NCI-H2227 treated with DMSO at 0.1 percent for 48 hours (cell line): ENCODE data around the gene ARHGEF18.

ENCODE experiments used
- DNase-seq: peaks from one replicate; lab custom pipeline; 2025; lab: John Stamatoyannopoulos, UW

Gene ARHGEF18

GRCh38 chr19:7385062-7385461 is 36.3 kb downstream of the ARHGEF18 start:
- no peak for DNase-seq

DNA sequence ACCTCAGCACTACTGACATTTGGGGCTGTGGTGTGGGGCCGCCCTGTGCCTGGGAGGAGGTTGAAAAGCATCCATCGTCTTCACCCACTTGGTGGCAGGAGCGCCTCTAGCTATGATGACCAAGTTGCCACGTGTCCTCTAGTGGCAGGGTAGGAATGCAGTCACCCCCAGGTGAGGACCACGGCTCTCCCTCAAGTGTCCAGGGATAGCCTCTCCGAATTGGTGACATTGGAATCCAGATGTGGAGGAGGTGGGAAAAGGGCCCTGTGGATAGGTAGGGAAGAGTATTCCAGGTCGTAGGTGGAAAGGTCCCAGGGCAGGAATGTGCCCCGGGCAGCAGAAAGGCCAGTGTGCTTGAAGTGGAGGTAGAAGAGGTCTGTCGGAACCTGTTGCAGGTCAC is 37.6 kb downstream of the ARHGEF18 start:
- no peak for DNase-seq

GRCh38 chr19:7386769-7387168 is 38.0 kb downstream of the ARHGEF18 start:
- DNase-seq: no peak

- DNase-seq: no peak
Measured at GRCh38 chr19:7391218-7391670, 42.5 kb downstream of the ARHGEF18 start.

DNA sequence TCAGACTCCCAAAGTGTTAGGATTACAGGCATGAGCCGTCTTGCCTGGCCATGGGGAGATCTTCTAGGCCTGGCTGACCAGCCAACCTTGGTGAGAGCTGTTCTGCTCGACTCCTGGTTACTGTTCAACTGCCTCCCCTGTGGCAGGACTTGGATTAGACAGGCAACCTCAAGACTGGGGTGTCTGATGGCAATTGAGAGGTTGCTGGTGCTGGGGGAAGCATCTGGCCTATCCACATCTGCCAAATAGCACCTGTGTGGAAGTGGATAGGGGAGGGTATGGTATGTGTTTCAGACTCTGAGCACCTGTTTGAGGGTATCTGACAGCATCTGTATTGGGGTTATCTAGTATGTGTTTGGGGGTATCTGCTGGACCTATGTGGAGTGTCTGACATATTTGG is 44.7 kb downstream of the ARHGEF18 start:
- no peak for DNase-seq

GRCh38 chr19:7393939-7394730 is 45.4 kb downstream of the ARHGEF18 start:
- DNase-seq: no peak

GRCh38 chr19:7394731-7395359 is 46.1 kb downstream of the ARHGEF18 start:
- peak; percentile 81 for DNase-seq

DNA sequence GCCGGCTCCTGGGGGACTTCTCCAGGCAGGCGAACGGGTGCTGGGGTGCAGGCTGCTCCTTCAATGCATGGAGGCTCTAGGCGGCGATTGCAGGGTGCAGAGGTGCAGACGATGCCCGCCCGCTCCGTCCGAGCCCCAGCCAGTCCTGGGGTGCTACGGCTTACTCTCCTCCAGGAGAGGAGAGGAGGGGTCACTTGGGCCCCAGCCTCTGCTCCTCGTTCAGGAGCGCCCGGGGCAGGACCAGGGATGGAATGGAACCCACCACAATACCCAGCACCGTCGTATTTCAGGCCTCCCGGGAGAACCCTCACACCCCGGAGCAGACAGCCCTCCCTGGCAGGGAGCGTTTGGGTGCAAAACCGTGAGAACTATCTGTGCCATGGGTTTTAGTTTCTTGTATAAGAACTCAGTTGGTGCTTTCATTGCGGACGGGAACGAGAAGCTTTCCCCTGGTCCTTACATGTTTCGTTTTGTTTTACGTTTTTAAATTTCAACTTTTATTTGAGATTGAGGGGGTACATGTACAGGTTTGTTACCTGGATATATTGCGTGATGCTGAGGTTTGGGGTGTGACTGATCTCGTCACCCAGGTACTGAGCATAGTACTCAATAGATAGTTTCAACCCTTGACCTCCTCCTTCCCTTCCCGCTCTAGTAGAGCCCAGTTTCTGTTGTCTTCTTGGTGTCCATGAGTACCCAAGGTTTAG is 46.8 kb downstream of the ARHGEF18 start:
- DNase-seq: no peak

- no peak for DNase-seq
Measured at GRCh38 chr19:7397687-7398086, 49.0 kb downstream of the ARHGEF18 start.
